NCI-H2171 (cell line): ENCODE data around the gene KRT7.

ENCODE experiments used
- DNase-seq: peaks from one replicate; lab custom pipeline; 2025; lab: John Stamatoyannopoulos, UW

The KRT7 gene

DNA sequence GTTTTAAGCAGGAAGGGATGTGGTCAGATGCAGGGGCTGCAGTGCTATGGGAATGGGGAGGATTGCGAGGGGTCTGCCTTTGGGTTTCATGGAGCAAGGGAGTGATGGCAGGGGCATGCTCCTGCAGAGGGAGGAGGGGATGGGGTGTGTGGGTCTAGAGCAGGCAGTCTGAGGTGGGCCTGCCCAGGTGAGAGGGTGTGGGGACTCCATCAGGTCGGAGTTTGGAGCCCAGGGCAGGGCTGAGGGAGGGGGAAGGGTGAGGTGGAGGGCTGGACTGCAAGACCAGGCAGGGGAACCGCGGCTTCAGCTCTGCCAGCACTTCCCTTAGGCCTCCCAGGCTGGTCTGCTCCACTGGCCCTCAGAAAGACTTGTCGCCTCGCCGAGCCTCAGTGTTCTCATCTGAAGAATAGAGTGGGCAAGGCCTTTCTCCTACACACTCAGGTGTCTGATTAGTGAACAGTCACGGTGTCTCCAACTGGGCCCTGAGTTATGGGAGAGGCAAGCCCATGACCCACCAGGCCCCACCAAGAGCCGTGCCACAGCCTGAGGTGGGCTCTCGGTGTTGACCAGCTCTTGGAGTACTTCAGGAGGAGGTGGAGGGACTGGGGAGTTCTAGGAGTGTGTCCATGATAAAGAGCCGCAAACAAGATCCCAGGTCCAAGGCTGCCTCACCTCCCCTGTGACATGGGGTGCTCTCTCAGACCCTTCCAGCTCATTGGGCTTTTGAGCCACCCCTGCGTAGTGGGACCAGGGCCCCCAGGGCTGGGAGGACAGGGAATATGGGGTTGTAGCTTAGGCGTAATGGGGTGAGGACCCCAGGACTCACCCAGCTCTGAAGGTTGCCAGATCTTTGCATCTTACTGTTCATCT is 21.1 kb upstream of the KRT7 start:
- DNase-seq = no peak

DNA sequence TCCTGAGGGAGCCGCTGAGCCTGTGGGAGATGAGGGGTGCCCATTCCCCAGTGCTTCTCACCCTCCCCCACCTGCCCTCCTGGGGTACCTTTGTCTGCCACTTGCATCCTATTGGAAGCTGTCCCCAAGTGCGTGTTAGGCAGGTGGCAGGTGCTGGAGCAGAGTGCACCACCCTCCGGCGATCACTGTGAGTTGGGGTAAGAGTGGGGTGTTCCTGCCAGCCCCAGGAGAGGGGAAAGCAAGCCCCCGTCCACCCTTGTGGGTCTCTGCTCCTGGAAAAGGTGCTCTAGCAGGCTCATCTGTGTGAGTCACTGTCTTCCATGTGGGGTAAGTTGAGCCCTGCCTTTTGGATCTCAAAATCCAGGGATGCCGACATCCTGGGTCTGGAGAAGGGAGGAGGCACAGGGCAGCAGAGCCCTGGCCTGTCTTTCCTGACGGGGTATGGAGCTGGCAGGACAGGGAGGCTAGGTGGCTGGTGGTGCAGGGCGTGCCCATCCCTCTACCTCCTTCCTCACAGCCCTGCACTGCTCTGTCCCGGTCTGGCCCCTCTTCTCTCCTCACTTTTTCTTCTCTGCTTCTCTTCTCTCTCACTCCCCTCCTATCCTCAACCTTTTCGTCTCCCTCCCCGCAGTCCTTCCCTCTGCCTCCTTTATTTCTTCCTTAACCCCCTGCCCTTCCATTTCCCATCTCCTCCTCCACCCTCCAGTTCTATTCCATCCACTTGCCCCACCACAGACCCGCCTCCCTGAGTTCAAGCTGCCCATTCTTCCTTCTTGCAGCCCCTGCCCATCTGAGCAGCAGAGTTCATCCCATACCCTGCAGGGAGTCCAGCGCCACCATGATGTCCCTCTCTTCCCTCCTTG is 20.1 kb upstream of the KRT7 start:
- DNase-seq = no peak

DNA sequence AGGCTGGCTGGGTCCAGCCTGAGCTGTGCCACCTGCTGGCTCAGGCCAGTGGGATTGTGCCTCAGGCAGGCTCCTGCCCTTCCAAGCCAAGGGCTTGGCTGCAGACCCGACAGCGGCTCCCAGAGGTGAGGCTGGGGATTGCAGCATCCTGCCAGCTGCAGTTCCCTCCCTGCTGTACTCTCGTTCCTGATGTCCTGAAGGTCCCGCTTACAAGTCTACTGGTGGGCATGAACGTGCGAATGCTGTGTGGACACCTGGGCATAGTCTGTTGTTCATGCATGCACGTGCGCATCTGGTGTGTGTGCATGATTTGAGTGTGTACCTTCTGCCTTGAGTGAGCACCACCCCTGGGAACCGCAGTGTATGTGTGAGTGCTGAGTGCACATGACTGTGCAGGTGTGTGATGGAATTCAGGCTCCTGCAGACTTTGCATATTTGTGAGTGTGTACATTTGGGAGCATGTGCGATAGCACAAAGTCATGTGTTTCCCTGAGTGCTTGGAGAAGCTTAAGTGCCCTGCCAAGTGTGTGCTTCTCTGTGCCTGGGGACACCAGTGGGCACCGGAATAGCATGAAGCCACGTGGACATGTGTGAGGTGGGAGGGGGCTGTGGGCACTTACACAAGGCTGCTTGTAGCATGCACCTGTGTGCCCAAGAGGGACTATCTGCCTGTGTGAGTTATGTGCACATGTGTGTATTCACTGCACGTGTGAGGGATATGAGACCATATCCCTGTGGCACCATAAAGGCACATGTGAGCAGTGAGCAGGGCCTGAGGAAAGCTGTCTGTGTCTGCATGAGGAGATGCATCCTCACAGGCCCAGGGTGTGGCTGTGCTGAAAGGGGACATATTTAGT is 19.3 kb upstream of the KRT7 start:
- no peak for DNase-seq

DNA sequence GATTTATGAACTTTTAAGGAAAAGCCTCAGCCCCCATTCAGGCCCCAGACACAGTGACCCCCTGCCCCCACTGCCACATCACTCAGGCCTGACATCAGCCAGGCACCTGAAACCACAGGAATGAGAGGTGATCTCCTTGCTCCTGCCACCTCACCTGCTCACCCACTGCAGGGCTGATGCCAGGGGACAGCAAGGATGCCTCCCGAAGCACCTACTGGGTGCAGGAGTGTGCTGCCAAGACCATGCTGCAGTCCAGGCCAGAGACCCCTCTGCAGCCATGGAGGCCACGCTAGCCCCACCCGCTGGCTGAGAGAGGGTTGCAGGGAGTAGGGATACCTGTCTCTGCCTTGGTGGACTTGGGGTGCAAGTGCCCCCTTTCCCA is 18.6 kb upstream of the KRT7 start:
- no peak for DNase-seq

- no peak for DNase-seq
These were observed 17.4 kb upstream of the KRT7 start for GRCh38 chr12:52215587-52216031.

GRCh38 chr12:52216100-52216499 is 16.9 kb upstream of the KRT7 start:
- no peak for DNase-seq

DNA sequence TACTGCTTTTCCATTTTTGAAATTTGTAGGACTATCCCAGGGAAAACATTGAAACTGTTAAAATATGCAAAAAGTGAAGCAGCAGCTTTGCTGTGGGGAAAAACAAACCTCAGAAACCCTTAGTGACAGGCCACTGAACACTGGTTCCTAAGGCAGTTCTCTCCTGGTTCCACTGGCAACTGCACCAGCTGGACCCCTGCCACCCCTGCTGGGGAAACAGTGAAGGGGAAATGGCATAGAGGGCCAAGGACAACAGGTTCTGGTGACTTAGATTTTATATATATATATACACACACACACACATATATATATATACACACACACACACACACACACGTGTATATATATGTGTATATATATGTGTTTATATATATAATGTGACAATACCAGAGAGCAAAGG is 16.2 kb upstream of the KRT7 start:
- DNase-seq = no peak

DNA sequence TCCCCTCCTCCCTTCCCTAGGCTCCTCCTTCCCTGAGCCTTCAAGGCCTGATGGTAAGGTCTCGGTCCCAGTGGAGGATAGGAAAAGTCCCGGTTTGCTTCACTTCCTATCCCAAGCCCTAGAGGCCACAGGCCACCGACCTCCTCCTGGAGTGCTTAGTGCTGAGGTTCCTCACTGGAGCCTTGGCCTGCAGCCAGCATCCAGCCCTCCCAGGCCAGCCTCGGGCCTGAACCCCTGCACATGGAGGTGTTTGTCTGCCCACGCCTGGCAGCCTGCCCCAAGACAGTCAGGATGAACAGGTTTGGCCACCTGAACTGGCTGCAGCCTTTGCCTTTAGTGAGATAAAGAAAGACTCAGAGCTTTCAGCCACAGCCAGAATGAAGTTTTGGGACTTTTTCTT is 15.8 kb upstream of the KRT7 start:
- no peak for DNase-seq

- no peak for DNase-seq
These were observed 15.0 kb upstream of the KRT7 start for GRCh38 chr12:52218001-52218400.

DNA sequence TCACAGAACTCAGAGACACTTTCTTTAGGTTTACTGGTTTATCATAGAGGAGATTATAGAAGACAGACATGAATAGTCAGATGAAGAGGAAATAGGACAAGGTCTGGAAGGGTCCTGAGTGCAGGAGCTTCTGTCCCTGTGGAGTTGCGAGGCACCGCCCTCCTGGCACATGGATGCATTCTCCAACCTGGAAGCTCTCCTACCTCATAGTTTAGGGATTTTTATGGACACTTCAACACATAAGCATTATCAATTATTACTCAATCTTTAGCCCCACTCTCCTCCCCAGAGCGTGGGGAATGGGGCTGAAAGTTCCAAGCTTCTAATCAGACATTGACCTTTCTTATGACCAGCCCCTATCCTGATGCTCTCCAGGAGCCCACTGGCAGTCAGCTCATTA is 12.6 kb upstream of the KRT7 start:
- no peak for DNase-seq

- no peak for DNase-seq
These were observed 11.8 kb upstream of the KRT7 start for GRCh38 chr12:52221070-52221781.

DNA sequence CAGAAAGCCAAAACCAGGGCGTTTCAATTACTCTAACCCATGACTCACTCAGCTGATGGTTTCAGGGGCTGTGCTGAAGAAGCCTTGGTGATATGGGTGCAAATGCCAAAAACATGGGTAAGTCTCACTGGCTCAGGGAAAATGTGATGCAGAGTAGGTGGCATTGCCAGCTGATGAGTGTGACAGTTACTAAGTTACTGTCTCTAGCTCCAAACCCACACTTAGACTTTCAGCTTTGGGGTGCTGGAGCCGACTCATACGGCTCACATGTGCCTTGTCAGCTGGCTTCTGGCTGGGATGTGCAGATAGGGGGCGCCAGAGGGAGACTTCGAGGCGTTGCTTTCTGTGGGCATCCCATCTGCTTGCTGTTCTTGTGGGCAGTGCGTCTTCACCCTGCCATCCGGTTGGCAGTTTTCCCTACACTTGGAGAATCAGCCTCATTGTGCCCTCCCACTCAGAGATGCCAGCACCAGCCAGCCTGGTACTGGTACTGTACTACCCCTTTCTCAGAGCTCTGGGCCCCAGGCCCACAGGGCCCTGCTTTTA is 11.1 kb upstream of the KRT7 start:
- no peak for DNase-seq

DNA sequence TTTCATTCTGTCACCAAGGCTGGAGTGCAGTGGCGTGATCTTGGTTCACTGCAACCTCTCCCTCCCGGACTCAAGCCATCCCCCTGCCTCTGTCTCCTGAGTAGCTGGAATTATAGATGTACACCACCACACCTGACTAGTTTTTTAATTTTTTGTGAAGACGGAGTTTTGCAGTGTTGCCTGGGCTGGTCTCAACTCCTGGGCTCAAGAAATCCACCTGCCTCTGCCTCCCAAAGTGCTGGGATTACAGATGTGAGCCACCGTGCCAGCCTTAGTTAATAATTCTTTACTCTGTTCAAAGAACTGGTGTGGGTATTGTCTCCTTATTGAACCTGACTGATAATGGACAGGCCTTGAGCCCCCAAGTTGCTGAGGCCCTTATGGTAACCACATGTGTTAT is 10.4 kb upstream of the KRT7 start:
- DNase-seq = no peak

- no peak for DNase-seq
These were observed 9.5 kb upstream of the KRT7 start for GRCh38 chr12:52223406-52224039.

- DNase-seq = no peak
These were observed 8.9 kb upstream of the KRT7 start for GRCh38 chr12:52224151-52224550.

GRCh38 chr12:52225752-52226151 is 7.3 kb upstream of the KRT7 start:
- DNase-seq = no peak

- no peak for DNase-seq
These were observed 6.6 kb upstream of the KRT7 start for GRCh38 chr12:52226446-52226845.

- DNase-seq = no peak
These were observed 5.4 kb upstream of the KRT7 start for GRCh38 chr12:52227606-52228166.

GRCh38 chr12:52228366-52228765 is 4.7 kb upstream of the KRT7 start:
- no peak for DNase-seq

DNA sequence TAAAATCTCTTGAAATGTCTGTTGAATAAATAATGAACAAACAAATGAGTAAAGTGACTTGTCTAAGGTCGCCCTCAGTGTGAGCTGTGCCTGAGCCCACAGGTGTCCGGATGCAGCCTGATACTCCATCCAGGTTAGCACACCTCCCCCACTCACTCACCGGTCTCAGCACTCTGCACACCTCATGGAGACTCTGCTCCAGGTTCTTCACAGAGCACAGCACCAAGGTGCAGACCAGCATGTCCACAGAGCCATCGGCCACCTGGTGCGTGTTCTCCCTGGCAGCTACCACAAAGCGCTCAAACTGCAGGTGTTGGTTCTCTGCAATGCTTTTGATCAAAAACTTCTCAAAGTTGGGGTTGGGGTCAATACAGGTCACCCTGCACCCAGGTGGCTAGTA is 4.1 kb upstream of the KRT7 start:
- no peak for DNase-seq
